Measurements from ENCODE around the gene CASK. TPM values are rescaled to one million over a fixed set of nuclear protein-coding genes. Genes with fewer than 3 reads are reported as not detected.

The CASK gene
- total RNA-seq, 2 experiments from 2014 or later, result 18.2 to 20.2 TPM

DNA sequence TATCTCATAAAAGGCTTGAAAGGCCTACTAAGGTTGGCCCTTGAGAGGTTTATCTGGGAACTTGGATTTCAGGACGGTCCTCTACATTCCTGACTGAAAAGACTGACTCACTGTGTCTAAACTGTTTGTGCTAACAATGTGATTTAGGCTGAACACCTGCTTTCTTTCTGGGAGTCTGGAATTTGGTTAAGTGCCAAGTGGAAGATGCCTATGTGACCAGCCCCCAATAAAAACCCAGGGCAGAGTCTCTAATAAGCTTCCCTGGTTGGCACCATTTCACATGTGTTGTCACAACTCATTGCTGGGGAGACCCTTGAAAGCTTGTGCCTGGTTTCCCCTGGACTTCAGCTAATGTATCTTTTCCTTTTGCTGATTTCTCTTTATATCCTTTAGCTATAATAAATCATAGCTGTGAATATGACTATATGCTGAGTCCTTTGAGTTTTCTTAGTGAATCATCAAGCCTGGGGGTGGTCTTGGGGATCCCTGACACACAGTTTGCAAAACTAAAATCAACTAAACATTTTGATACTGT, 144.3 kb downstream of the CASK start:
- Mint-ChIP-seq H3K9me3 (no peaks in the 10 kb centered on the region), H3K27ac (no peak overlapping the region), H3K4me3 (no peak overlapping the region), H3K27me3 (no peaks in the 10 kb centered on the region), H3K36me3 (ENCODE audit: low read depth) (peaks cover 3% of the 10 kb centered on the region), H3K4me1 (ENCODE audit: low read depth) (peaks cover 6% of the 10 kb centered on the region)
- DNase-seq (no peak), ATAC-seq (no peak)
- ChIA-PET POLR2A (interaction anchor here (0.6 kb wide), 1 partner anchor 389 kb away, joined by 4 read pairs; no protein-coding TSS in a partner anchor), CTCF (no interaction called here)
- intact Hi-C loops (cut with micrococcal nuclease), result no loop called here
- TF ChIP-seq, protein P1, sequence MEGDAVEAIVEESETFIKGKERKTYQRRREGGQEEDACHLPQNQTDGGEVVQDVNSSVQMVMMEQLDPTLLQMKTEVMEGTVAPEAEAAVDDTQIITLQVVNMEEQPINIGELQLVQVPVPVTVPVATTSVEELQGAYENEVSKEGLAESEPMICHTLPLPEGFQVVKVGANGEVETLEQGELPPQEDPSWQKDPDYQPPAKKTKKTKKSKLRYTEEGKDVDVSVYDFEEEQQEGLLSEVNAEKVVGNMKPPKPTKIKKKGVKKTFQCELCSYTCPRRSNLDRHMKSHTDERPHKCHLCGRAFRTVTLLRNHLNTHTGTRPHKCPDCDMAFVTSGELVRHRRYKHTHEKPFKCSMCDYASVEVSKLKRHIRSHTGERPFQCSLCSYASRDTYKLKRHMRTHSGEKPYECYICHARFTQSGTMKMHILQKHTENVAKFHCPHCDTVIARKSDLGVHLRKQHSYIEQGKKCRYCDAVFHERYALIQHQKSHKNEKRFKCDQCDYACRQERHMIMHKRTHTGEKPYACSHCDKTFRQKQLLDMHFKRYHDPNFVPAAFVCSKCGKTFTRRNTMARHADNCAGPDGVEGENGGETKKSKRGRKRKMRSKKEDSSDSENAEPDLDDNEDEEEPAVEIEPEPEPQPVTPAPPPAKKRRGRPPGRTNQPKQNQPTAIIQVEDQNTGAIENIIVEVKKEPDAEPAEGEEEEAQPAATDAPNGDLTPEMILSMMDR (IDR thresholded peaks at IDR 0.05), result no peak

DNA sequence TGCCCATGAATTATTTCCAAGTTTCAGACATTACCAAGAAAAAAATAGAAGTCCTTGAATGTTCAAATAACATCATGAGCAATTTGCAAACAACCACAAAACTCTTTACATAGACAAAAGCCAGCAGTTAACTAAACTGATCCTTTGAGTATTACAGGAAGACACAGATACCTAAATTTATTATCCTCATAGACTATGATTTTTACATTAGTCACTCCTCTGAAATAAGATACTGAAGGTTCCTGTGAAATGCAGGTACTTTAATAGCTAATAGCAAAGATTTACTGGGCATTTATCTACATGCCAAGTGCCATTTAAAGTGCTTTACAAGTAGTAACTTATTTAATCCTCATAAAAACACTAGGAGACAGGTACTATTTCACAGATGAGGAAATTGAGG, 161.7 kb downstream of the CASK start:
- ChIA-PET POLR2A (no interaction called here), CTCF (interaction anchor here (3.6 kb wide), 1 partner anchor 203 kb away, joined by 20 read pairs; no protein-coding TSS in a partner anchor)
- H3K27me3 Mint-ChIP-seq, result no peaks in the 10 kb centered on the region
- DNase-seq, result no peak
- no peak overlapping the region for H3K4me3 Mint-ChIP-seq
- H3K9me3 Mint-ChIP-seq, result no peaks in the 10 kb centered on the region
- H3K27ac Mint-ChIP-seq, result no peak overlapping the region
- no peaks in the 10 kb centered on the region for H3K36me3 Mint-ChIP-seq (ENCODE audit: low read depth)
- TF ChIP-seq, protein P1 (IDR thresholded peaks at IDR 0.05), result no peak
- intact Hi-C loops (cut with micrococcal nuclease), result no loop called here
- ATAC-seq, result no peak
- peaks cover 9% of the 10 kb centered on the region for H3K4me1 Mint-ChIP-seq (ENCODE audit: low read depth)

DNA sequence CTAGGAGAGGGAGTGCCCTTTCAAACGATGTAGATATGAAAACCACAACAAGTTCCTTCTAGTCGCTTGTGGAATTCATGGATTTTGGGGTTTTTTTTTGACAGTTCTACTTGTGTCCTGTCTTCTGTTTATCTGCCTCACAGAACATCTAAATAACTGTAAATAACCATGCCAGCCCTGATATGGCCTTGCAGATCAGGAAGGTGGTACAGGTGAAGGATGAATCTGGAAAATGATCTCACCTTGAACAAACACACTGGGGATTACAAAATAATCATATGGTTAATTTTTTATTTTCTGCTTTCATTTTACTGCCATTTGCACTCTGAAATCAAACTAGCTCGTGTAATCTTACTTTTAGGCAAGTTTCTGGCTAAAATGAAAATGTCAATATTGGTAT, 162.2 kb downstream of the CASK start:
- Mint-ChIP-seq H3K27me3 (no peaks in the 10 kb centered on the region), H3K4me3 (no peak overlapping the region), H3K36me3 (ENCODE audit: low read depth) (no peaks in the 10 kb centered on the region), H3K9me3 (no peaks in the 10 kb centered on the region), H3K4me1 (ENCODE audit: low read depth) (peaks cover 9% of the 10 kb centered on the region), H3K27ac (no peak overlapping the region)
- ATAC-seq (no peak), DNase-seq (no peak)
- TF ChIP-seq, protein P1 (IDR thresholded peaks at IDR 0.05), result no peak
- ChIA-PET POLR2A (no interaction called here), CTCF (interaction anchor here (1.4 to 3.6 kb wide), 3 partner anchors 20 to 203 kb away, joined by 4 to 20 read pairs (median 5); no protein-coding TSS in a partner anchor)
- intact Hi-C loops (cut with micrococcal nuclease), result no loop called here

DNA sequence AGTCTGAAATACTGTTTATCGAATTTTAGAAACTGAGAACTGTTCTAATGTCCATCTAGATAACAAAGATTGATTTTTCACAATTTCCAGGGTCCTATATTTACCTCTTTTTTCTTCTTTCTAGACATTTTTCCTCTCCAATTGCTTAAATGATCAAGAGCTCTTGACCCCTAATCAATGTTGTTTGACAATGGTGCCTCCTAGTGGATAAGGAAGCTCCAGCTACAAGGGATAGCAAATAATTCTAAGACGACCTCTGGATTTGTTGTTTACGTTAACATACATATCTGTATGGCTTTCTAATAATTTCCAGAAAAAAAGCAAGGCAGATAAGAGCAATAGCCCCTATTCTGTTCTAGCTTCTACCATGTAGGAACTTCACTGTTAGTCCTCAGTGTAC, 163.5 kb downstream of the CASK start:
- Mint-ChIP-seq H3K9me3 (no peaks in the 10 kb centered on the region), H3K27ac (no peak overlapping the region), H3K4me3 (no peak overlapping the region), H3K27me3 (no peaks in the 10 kb centered on the region), H3K4me1 (ENCODE audit: low read depth) (peaks cover 9% of the 10 kb centered on the region), H3K36me3 (ENCODE audit: low read depth) (no peaks in the 10 kb centered on the region)
- intact Hi-C loops (cut with micrococcal nuclease), result loop anchor here (10.0 kb wide), 1 partner anchor 205 kb away; no protein-coding TSS in a partner anchor
- ChIA-PET CTCF (interaction anchor here (0.9 to 3.6 kb wide), 12 partner anchors 9 to 301 kb away, joined by 3 to 20 read pairs (median 4); no protein-coding TSS in a partner anchor), POLR2A (no interaction called here)
- TF ChIP-seq, protein P1 (IDR thresholded peaks at IDR 0.05), result peak; percentile 57
- ATAC-seq (no peak), DNase-seq (peak; percentile 6)

DNA sequence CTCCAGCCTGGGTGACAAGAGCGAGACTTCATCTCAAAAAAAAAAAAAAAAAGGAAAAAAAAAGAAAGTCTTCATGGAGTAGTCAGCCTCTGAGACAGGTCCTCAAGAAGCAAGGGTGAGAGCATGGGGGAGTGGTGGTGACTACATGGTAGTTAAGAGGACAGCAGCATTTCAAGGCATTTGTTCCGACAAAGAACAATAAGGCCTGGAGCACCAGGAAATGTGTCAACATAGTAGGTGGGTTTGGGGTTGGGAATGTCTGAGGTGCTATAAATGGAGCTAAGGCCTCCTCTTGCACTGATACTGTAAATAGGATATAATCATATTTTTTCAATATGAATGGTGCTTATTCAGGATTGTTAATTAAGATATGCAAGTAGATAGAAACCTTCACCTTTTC, 165.0 kb downstream of the CASK start:
- ChIA-PET CTCF (interaction anchor here (1.6 to 3.6 kb wide), 2 partner anchors 23 to 200 kb away, joined by 5 to 20 read pairs; no protein-coding TSS in a partner anchor), POLR2A (no interaction called here)
- Mint-ChIP-seq H3K4me1 (ENCODE audit: low read depth) (peaks cover 8% of the 10 kb centered on the region), H3K4me3 (no peak overlapping the region), H3K27me3 (no peaks in the 10 kb centered on the region), H3K9me3 (no peaks in the 10 kb centered on the region), H3K27ac (no peak overlapping the region), H3K36me3 (ENCODE audit: low read depth) (peaks cover 2% of the 10 kb centered on the region)
- intact Hi-C loops (cut with micrococcal nuclease), result loop anchor here (10.0 kb wide), 1 partner anchor 204 kb away; no protein-coding TSS in a partner anchor
- DNase-seq (no peak), ATAC-seq (no peak)
- TF ChIP-seq, protein P1 (IDR thresholded peaks at IDR 0.05), result no peak

All from activated CD8-positive, alpha-beta T cell treated with anti-CD3 and anti-CD28 coated beads for 36 hours (primary cell).